Transverse colon (tissue), 4 donors: Measurements from ENCODE around the gene GCLM. TPM values are rescaled to one million over a fixed set of nuclear protein-coding genes. Genes with fewer than 3 reads are reported as not detected.
"Not testable (repeated sequence)": the region's sequence is repeated elsewhere in the genome, so short reads cannot be mapped to it uniquely, and the experiment has no call there.

Source experiments
- DNase-seq: peaks from one replicate; pipeline ENCODE4 v3.0.0-alpha.2; 2019
- H3K27ac ChIP-seq, 4 donors: fragments of 200-600 bp; sonication (generic); 2 replicates each; pipeline ENCODE4 v1.5.1; 2016 to 2018; ENCODE audit warnings: inconsistent platforms in 4 of 4
- H3K27me3 ChIP-seq: fragments of 200-600 bp; sonication (generic); 2 replicates; pipeline ENCODE4 v1.5.1; 2017; ENCODE audit warnings: inconsistent platforms
- H3K36me3 ChIP-seq, 4 donors: fragments of 200-600 bp; sonication (generic); 2 replicates each; pipeline ENCODE4 v1.5.1; 2017 to 2019; ENCODE audit warnings: inconsistent platforms in 4 of 4
- H3K4me1 ChIP-seq, 4 donors: fragments of 200-600 bp; sonication (generic); 2 replicates each; pipeline ENCODE4 v1.5.1; 2017 to 2020; ENCODE audit warnings: inconsistent platforms in 4 of 4
- H3K4me3 ChIP-seq, 4 donors: fragments of 200-600 bp; sonication (generic); 1 replicate in 1 of 4; 2 replicates in 3 of 4; pipeline versions ENCODE4 v1.5.1 to v1.6.1; 2017 to 2019; ENCODE audit warnings: inconsistent platforms in 4 of 4
- H3K9me3 ChIP-seq, 2 donors: fragments of 200-600 bp; sonication (generic); 2 replicates each; pipeline ENCODE4 v1.5.1; 2017 to 2019; ENCODE audit warnings: inconsistent platforms in 2 of 2
- EP300 ChIP-seq: sonication (generic); formaldehyde crosslinking; IDR thresholded peaks from one replicate; pipeline ENCODE4 v1.6.1; 2017; ENCODE audit warnings: antibody characterized with exemption, low read depth
- POLR2A ChIP-seq: fragments of 450-650 bp; IDR thresholded peaks from one replicate; pipeline ENCODE4 v1.6.1; 2016; ENCODE audit warnings: antibody characterized with exemption, mild to moderate bottlenecking, moderate library complexity
- POLR2AphosphoS5 ChIP-seq, 3 donors: sonication (generic); formaldehyde crosslinking; IDR thresholded peaks; one replicate each; pipeline ENCODE4 v1.6.1; 2016; ENCODE audit warnings: antibody characterized with exemption in 3 of 3
- whole genome bisulfite sequencing, 2 donors: methylation state at CpG; one replicate each; pipeline ENCODE4 v1.1.5; 2018; ENCODE audit warnings: low coverage in 1 of 2; 5-methylcytosine and 5-hydroxymethylcytosine counted together
- in situ Hi-C, 4 donors: fragments of 200-750 bp; cut with MboI; loops; one replicate each; pipeline versions ENCODE4 v1.15.0 to v1.15.1; 2017; ENCODE audit warnings: low sequenced_read_pairs in 3 of 4, low pct_ligation_motif_present in 1 of 4, low pct_unique_long_range_greater_than_20kb in 1 of 4
- intact Hi-C: fragments of 100-400 bp; cut with DNase I; formaldehyde crosslinking; loops from one replicate; pipeline ENCODE4 v1.15.1; 2023; ENCODE audit warnings: low total_unique reads
- total RNA-seq, 4 donors: library from RNA; depleted of rRNA; stranded (reverse); fragments of >200 nt; gene quantifications; one replicate each; pipeline ENCODE4 v1.1.0, GENCODE V29; 2016
- TF ChIP-seq, protein P1 (sequence below), 5 experiments: fragments of 200-600 bp in 3 of 5; fragments of 450-650 bp in 2 of 5; sonication (generic) in 3 of 5; IDR thresholded peaks; 1 replicate in 2 of 5; 2 replicates in 3 of 5; pipeline ENCODE4 v1.5.1; 2016 to 2017; ENCODE audit warnings: antibody characterized with exemption in 5 of 5, inconsistent platforms in 3 of 5, mild to moderate bottlenecking in 2 of 5, moderate library complexity in 1 of 5

The GCLM gene
- total RNA-seq, 4 donors from 2014 or later = 6.0 to 12.5 (median 10.0) TPM

DNA sequence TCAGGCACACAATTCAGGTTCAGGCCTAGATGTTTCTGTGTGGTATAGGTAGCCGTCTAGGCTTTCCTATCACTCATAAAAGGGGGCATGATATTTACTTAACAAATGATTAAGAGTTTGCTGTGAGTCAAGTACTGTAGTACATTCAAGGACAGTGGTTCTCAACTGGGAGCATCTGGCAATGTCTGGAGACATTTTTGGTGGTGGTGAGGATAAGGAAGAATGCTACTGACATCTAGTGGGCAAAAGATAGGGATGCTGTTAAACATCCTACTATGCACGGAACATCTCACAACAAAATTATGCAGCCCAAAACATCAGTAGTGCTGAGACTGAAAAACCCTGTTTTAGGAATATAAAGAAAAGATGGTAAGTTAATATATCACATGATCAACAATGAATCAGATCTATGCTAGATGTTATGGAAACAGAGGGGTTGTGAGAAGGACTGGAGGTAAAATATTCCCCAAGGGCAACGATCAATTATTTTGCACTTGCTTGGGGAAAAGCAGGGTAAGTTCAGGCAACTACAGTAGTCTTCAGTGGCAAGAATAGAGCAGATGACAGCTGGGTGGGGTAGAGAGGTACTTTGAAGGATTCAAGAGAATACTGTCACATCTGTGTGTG lies 35.1 kb downstream of the GCLM start:
- 43 to 71% methylated on average over 3 of the region's 3 CpGs for WGBS, 2 donors
- Histone ChIP-seq H3K4me1 (peaks cover 10 to 27% (median 21%) of the 10 kb centered on the region in 4 donors), H3K9me3 (no peaks in the 10 kb centered on the region), H3K27ac (no peak overlapping the region), H3K4me3 (no peak overlapping the region), H3K27me3 (no peaks in the 10 kb centered on the region), H3K36me3 (peaks cover 0 to 70% (median 28%) of the 10 kb centered on the region in 4 donors)
- TF ChIP-seq POLR2AphosphoS5 (IDR thresholded peaks at IDR 0.05) = no peak
- TF ChIP-seq, protein P1, sequence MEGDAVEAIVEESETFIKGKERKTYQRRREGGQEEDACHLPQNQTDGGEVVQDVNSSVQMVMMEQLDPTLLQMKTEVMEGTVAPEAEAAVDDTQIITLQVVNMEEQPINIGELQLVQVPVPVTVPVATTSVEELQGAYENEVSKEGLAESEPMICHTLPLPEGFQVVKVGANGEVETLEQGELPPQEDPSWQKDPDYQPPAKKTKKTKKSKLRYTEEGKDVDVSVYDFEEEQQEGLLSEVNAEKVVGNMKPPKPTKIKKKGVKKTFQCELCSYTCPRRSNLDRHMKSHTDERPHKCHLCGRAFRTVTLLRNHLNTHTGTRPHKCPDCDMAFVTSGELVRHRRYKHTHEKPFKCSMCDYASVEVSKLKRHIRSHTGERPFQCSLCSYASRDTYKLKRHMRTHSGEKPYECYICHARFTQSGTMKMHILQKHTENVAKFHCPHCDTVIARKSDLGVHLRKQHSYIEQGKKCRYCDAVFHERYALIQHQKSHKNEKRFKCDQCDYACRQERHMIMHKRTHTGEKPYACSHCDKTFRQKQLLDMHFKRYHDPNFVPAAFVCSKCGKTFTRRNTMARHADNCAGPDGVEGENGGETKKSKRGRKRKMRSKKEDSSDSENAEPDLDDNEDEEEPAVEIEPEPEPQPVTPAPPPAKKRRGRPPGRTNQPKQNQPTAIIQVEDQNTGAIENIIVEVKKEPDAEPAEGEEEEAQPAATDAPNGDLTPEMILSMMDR (IDR thresholded peaks at IDR 0.05) = peak; percentile 23 to 54 (median 42)
- in situ Hi-C loops (no loop called here), intact Hi-C loops (loop anchor here (5.0 kb wide), 1 partner anchor 1552 kb away; no protein-coding TSS in a partner anchor)
- DNase-seq = no peak

DNA sequence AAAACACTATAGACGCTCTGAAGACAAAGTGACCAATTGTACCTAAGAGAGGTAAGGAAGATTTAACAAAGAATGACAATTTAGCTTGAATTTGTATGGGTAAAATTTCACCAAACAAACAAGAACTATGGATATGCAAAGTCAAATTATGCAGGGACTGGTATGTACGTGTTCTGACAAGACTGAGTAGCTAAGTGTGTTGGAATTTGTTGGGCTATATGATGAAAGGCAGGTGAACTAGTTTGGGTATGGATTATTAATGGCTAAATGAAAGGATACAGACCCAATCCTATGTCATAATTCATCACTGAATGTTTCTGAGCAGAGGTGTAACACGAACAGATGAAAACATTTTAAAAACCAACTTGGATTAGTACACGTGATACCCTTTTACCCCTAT lies 37.9 kb downstream of the GCLM start:
- 73 to 76% methylated on average over 4 of the region's 4 CpGs for WGBS, 2 donors
- intact Hi-C loops = loop anchor here (5.0 kb wide), 1 partner anchor 1549 kb away; no protein-coding TSS in a partner anchor
- Histone ChIP-seq H3K4me3 (no peak overlapping the region), H3K4me1 (peaks cover 0 to 5% (median 3%) of the 10 kb centered on the region in 4 donors), H3K27ac (no peak overlapping the region), H3K36me3 (peaks cover 0 to 68% (median 33%) of the 10 kb centered on the region in 4 donors), H3K9me3 (no peaks in the 10 kb centered on the region), H3K27me3 (no peaks in the 10 kb centered on the region)
- TF ChIP-seq, protein P1 (IDR thresholded peaks at IDR 0.05) = no peak
- TF ChIP-seq EP300 = no peak
- TF ChIP-seq POLR2A = no peak
- TF ChIP-seq POLR2AphosphoS5 (IDR thresholded peaks at IDR 0.05) = no peak
- DNase-seq = no peak
- in situ Hi-C loops = no loop called here

GRCh38 chr1:93869653-93870052 lies 39.6 kb downstream of the GCLM start:
- in situ Hi-C loops = no loop called here
- no peak overlapping the region for H3K27ac ChIP-seq
- no peak for DNase-seq
- no peaks in the 10 kb centered on the region for H3K4me1 ChIP-seq
- TF ChIP-seq, protein P1 (IDR thresholded peaks at IDR 0.05) = no peak
- TF ChIP-seq POLR2A (no peak), POLR2AphosphoS5 (IDR thresholded peaks at IDR 0.05) (no peak), EP300 (no peak)
- intact Hi-C loops = loop anchor here (5.0 kb wide), 1 partner anchor 1547 kb away; no protein-coding TSS in a partner anchor
- H3K36me3 ChIP-seq = peaks cover 0 to 57% (median 28%) of the 10 kb centered on the region in 4 donors
- no peaks in the 10 kb centered on the region for H3K9me3 ChIP-seq
- H3K27me3 ChIP-seq = no peaks in the 10 kb centered on the region
- 91% methylated on average over 5 of the region's 5 CpGs for WGBS, 2 donors
- H3K4me3 ChIP-seq = no peak overlapping the region

DNA sequence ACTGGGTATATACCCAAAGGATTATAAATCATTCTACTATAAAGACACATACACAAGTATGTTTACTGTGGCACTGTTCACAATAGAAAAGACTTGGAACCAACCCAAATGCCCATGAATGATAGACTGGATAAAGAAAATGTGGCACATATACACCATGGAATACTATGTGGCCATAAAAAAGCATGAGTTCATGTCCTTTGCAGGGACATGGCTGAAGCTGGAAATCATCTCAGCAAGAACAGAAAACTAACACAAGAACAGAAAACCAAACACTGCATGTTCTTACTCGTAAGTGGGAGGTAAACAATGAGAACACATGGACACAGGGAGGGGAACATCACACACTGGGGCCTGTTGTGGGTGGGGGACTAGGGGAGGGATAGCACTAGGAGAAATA lies 40.7 kb downstream of the GCLM start:
- H3K27me3 ChIP-seq, H3K27ac ChIP-seq, H3K9me3 ChIP-seq, H3K4me3 ChIP-seq, H3K4me1 ChIP-seq, in situ Hi-C loops, intact Hi-C loops, DNase-seq: not testable (repeated sequence)
- 67 to 100% methylated on average over 1 of the region's 1 CpG for WGBS, 2 donors
- H3K36me3 ChIP-seq = peaks cover 0 to 52% (median 23%) of the 10 kb centered on the region in 4 donors

DNA sequence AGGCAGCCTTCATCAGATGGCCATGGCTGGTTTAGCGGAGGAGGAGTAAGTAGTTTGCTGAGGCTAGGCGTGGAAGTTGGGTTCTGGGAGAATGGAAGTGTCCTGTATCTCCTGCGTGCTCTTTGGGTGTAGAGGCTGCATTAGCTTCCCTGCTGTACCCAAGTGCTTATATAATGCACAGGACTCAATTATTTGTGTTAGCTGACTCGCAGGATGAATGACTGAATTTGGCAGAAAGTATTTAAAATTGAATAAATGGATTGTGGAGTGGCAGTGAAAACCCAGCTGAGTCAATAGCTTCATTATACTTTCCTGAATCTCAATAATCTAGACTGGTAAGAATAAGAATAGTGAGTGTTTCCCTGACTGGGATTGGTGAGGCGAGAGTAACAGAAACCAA lies 44.0 kb downstream of the GCLM start:
- intact Hi-C loops (no loop called here), in situ Hi-C loops (no loop called here)
- no peak for TF ChIP-seq EP300
- no peak for TF ChIP-seq POLR2AphosphoS5 (IDR thresholded peaks at IDR 0.05)
- TF ChIP-seq, protein P1 (IDR thresholded peaks at IDR 0.05) = no peak
- no peak for TF ChIP-seq POLR2A
- DNase-seq = no peak
- H3K4me1 ChIP-seq = no peaks in the 10 kb centered on the region
- no peak overlapping the region for H3K4me3 ChIP-seq
- no peak overlapping the region for H3K27ac ChIP-seq
- no peaks in the 10 kb centered on the region for H3K9me3 ChIP-seq
- no peaks in the 10 kb centered on the region for H3K27me3 ChIP-seq
- WGBS, 2 donors = 86 to 93% methylated on average over 3 to 5 of the region's 5 CpGs
- H3K36me3 ChIP-seq = peaks cover 0 to 21% (median 7%) of the 10 kb centered on the region in 4 donors
